Dermis blood vessel endothelial cell (primary cell): ENCODE data around the gene CPAMD8. TPM values are rescaled to one million over a fixed set of nuclear protein-coding genes. Genes with fewer than 3 reads are reported as not detected.
"Not testable (repeated sequence)": the region's sequence is repeated elsewhere in the genome, so short reads cannot be mapped to it uniquely, and the experiment has no call there.

Experiments used
- DNase-seq: peaks from one replicate; pipeline ENCODE4 v3.0.0; 2010
- total RNA-seq: library from RNA; depleted of rRNA; stranded (reverse); fragments of >200 nt; gene quantifications from 2 replicates; pipeline ENCODE4 v1.2.3, GENCODE V29; 2014

CPAMD8 gene
- total RNA-seq, 1 donor from 2014 or later = 3.7 TPM

GRCh38 chr19:17037966-17038500, 11.4 kb upstream of the CPAMD8 start:
- no peak for DNase-seq

GRCh38 chr19:17037184-17037583, 10.6 kb upstream of the CPAMD8 start:
- DNase-seq = no peak

GRCh38 chr19:17036640-17037039, 10.0 kb upstream of the CPAMD8 start:
- no peak for DNase-seq

- peak; percentile 12 for DNase-seq
Measured at GRCh38 chr19:17035842-17036424, 9.3 kb upstream of the CPAMD8 start.

- no peak for DNase-seq
Measured at GRCh38 chr19:17031741-17032140, 5.1 kb upstream of the CPAMD8 start.

GRCh38 chr19:17027535-17027975, 945 bp upstream of the CPAMD8 start:
- DNase-seq = no peak

- no peak for DNase-seq
Measured at GRCh38 chr19:17025991-17026658, 485 bp downstream of the CPAMD8 start.

- DNase-seq = no peak
Measured at GRCh38 chr19:17025361-17025760, 1.2 kb downstream of the CPAMD8 start.

- DNase-seq = not testable (repeated sequence)
Measured at GRCh38 chr19:17024941-17025340, 1.7 kb downstream of the CPAMD8 start.

GRCh38 chr19:17023805-17024204, 2.8 kb downstream of the CPAMD8 start:
- no peak for DNase-seq

- DNase-seq = no peak
Measured at GRCh38 chr19:17022738-17023137, 3.9 kb downstream of the CPAMD8 start.

GRCh38 chr19:17021793-17022590, 4.6 kb downstream of the CPAMD8 start:
- peak; percentile 63 for DNase-seq

GRCh38 chr19:17021328-17021727, 5.3 kb downstream of the CPAMD8 start:
- no peak for DNase-seq

- peak; percentile 36 for DNase-seq
Measured at GRCh38 chr19:17020823-17021222, 5.8 kb downstream of the CPAMD8 start.

- DNase-seq = peak; percentile 8
Measured at GRCh38 chr19:17020385-17020784, 6.2 kb downstream of the CPAMD8 start.

- DNase-seq = peak; percentile 7
Measured at GRCh38 chr19:17014212-17014861, 12.3 kb downstream of the CPAMD8 start.

GRCh38 chr19:17011485-17011884, 15.1 kb downstream of the CPAMD8 start:
- DNase-seq = no peak

GRCh38 chr19:17006579-17006978, 20.0 kb downstream of the CPAMD8 start:
- DNase-seq = no peak

GRCh38 chr19:17005000-17005399, 21.6 kb downstream of the CPAMD8 start:
- no peak for DNase-seq

GRCh38 chr19:17004386-17004785, 22.2 kb downstream of the CPAMD8 start:
- DNase-seq = no peak

- DNase-seq = no peak
Measured at GRCh38 chr19:17002455-17002854, 24.2 kb downstream of the CPAMD8 start.

- DNase-seq = no peak
Measured at GRCh38 chr19:17001603-17002183, 24.9 kb downstream of the CPAMD8 start.
